RWPE2 (cell line): ENCODE results near the gene BBIP1.
A peak's percentile ranks its signal among the peaks of the same experiment; 100 is the strongest.
"Not testable (repeated sequence)": the region's sequence is repeated elsewhere in the genome, so short reads cannot be mapped to it uniquely, and the experiment has no call there.

Experiments
- ATAC-seq: fragments of 200-7000 bp; cut with Tn5 transposase; 3 replicates; pipeline ENCODE4 v1.9.1; 2021; ENCODE audit warnings: low read depth
- DNase-seq: peaks from one replicate; pipeline ENCODE4 v3.0.0-alpha.2; 2020; ENCODE audit warnings: low spot score
- H3K27ac ChIP-seq: fragments of 450-650 bp; 2 replicates; pipeline ENCODE4 v1.5.1; 2017; ENCODE audit warnings: mild to moderate bottlenecking; ENCODE audit not compliant: poor library complexity, severe bottlenecking
- H3K27me3 ChIP-seq: fragments of 250-450 bp; sonication (Bioruptor Pico); 2 replicates; pipeline ENCODE4 v1.5.1; 2021; ENCODE audit warnings: mild to moderate bottlenecking, moderate library complexity; ENCODE audit not compliant: insufficient read depth, poor library complexity, severe bottlenecking
- H3K36me3 ChIP-seq: fragments of 250-450 bp; sonication (Bioruptor Pico); 2 replicates; pipeline ENCODE4 v1.5.1; 2020; ENCODE audit warnings: low read depth, mild to moderate bottlenecking, moderate library complexity
- H3K4me1 ChIP-seq: fragments of 250-450 bp; sonication (Bioruptor Pico); 2 replicates; pipeline ENCODE4 v1.5.1; 2021; ENCODE audit warnings: mild to moderate bottlenecking, moderate library complexity; ENCODE audit not compliant: insufficient read depth, poor library complexity, severe bottlenecking
- H3K4me3 ChIP-seq: fragments of 250-450 bp; sonication (Bioruptor Pico); 2 replicates; pipeline ENCODE4 v1.5.1; 2021; ENCODE audit warnings: mild to moderate bottlenecking, moderate library complexity; ENCODE audit not compliant: severe bottlenecking
- H3K9me3 ChIP-seq: fragments of 250-450 bp; sonication (Bioruptor Pico); 2 replicates; pipeline ENCODE4 v1.5.1; 2021; ENCODE audit warnings: mild to moderate bottlenecking, moderate library complexity; ENCODE audit not compliant: severe bottlenecking
- CTCF ChIP-seq: fragments of 450-650 bp; IDR thresholded peaks from one replicate; pipeline ENCODE4 v1.5.1; 2017; ENCODE audit warnings: mild to moderate bottlenecking, moderate library complexity; ENCODE audit not compliant: poor library complexity, severe bottlenecking

Gene BBIP1

GRCh38 chr10:110870823-110871297, 48.1 kb downstream of the BBIP1 start:
- no peak for TF ChIP-seq CTCF

DNA sequence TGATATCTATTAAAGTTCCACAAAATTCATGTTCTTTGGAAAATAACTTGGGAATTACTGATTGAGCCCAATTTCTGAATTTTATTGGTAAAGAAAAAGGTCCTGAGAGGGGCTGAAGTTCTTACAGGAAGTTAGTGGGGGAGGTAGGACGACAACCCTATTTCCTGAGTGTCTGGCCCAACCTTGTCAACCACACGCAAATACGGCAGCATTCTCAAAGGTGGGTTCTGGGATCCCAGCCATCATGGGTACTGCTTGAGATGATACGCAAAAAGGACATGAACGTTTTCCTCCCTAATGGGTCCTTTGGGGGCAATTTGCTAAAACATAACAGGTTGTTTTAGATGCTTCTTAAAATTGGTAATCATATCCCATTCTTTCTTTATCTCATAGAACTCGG, 50.0 kb downstream of the BBIP1 start:
- ATAC-seq (no peak), DNase-seq (no peak)
- Histone ChIP-seq H3K27ac (no peak overlapping the region), H3K27me3 (no peaks in the 10 kb centered on the region), H3K4me3 (no peak overlapping the region), H3K9me3 (no peaks in the 10 kb centered on the region), H3K4me1 (peaks cover 26% of the 10 kb centered on the region), H3K36me3 (no peaks in the 10 kb centered on the region; the same call in 1 of the 2 replicates)
- no peak for TF ChIP-seq CTCF

More at GRCh38 chr10:110870823-110871297, 48.1 kb downstream of the BBIP1 start:
- H3K27ac ChIP-seq, result peak overlapping the region; percentile 84
- H3K9me3 ChIP-seq, result no peaks in the 10 kb centered on the region
- DNase-seq (no peak), ATAC-seq (no peak)
- H3K27me3 ChIP-seq, result no peaks in the 10 kb centered on the region
- peaks cover 23% of the 10 kb centered on the region for H3K4me1 ChIP-seq
- H3K36me3 ChIP-seq, result peaks cover 2% of the 10 kb centered on the region
- H3K4me3 ChIP-seq, result no peak overlapping the region

- Histone ChIP-seq H3K4me3 (no peak overlapping the region), H3K4me1 (peaks cover 28% of the 10 kb centered on the region), H3K27me3 (no peaks in the 10 kb centered on the region), H3K9me3 (no peaks in the 10 kb centered on the region), H3K27ac (peak overlapping the region; percentile 26), H3K36me3 (no peaks in the 10 kb centered on the region; the same call in 1 of the 2 replicates)
- no peak for ATAC-seq
- no peak for DNase-seq
- no peak for TF ChIP-seq CTCF
Measured at GRCh38 chr10:110867807-110868465, 51.0 kb downstream of the BBIP1 start.

GRCh38 chr10:110867011-110867806, 51.8 kb downstream of the BBIP1 start:
- ATAC-seq, DNase-seq: not testable (repeated sequence)

GRCh38 chr10:110865809-110866482, 53.0 kb downstream of the BBIP1 start:
- Histone ChIP-seq H3K36me3 (no peaks in the 10 kb centered on the region), H3K4me3 (no peak overlapping the region), H3K27me3 (no peaks in the 10 kb centered on the region), H3K4me1 (peaks cover 45% of the 10 kb centered on the region), H3K27ac (peak overlapping the region; percentile 89), H3K9me3 (no peaks in the 10 kb centered on the region)
- no peak for TF ChIP-seq CTCF
- no peak for ATAC-seq
- DNase-seq, result no peak

More at GRCh38 chr10:110867011-110867806, 51.8 kb downstream of the BBIP1 start:
- not testable (repeated sequence) for H3K4me3 ChIP-seq, H3K27me3 ChIP-seq, H3K36me3 ChIP-seq, H3K9me3 ChIP-seq
- Histone ChIP-seq H3K27ac (peak overlapping the region; percentile 26), H3K4me1 (peaks cover 35% of the 10 kb centered on the region)
